NCI-H524 (cell line): ENCODE measurements around the gene INO80.

Experiments used
- DNase-seq, 2 experiments: peaks; one replicate each; lab custom pipeline; 2025; lab: John Stamatoyannopoulos, UW

INO80 gene

DNA sequence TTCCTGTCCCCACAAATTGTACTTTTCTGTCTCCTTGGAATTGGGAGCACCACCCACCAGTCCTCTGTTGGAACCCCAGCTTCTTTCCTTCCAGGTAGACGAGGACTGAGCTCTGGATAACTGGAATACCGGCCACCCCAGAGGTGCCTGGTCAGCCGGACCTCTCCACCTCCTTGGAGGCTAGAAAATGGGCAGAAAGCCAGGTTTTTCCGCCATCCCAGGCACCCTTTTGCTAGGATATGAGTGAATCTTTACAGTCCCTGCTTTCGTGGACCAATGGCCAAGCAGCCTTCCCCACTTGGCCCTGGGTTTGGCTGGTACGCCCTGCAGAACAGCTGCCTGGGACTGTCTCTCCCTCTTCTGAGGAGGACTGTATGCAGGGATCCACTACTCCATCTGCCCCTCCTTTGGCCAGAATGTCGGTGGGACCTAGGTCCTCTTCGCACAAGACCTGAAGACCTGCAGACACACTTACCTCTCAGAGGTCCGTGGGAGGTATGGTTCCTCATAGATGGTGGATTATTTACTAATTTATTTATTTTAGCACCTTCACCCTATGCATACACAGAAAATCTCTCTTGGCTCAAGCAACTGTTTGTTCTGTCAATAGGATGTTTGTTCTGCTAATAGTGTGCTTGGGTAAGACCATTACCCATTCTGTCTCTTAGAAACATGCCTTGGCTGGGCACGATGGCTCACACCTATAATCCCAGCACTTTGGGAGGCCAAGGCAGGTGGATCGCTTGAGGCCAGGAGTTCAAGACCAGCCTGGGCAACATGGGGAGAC is 171.4 kb downstream of the INO80 start:
- no peak for DNase-seq

DNA sequence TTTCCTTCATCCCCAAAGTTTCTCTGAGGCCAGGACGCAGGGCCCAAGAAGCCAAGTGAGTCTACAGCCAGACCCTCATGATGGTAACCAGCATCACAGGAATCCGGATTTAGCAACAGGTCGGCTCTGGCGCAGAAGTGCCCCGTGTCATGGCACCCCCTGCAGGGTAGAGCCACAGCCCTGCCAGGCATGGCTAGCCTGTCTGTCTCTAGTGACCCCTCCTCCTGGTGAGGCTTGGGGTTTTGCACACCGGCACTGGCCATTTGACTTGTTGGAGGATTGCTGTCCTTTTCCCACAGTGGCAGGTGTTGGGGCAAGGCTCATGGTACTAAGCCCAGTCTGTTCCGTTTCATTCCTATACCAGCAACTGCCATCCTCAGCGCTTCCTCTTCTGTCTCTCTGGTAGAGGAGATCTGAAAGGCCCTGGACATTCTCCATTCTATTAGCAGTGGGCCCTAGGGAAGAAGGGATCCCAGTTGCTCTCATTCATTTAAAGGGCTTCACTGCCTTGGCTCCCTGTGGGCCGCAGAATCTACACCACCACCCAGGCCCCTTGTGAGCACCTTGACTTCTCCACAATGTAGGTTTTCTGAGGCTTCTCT is 172.2 kb downstream of the INO80 start:
- DNase-seq, result no peak

DNA sequence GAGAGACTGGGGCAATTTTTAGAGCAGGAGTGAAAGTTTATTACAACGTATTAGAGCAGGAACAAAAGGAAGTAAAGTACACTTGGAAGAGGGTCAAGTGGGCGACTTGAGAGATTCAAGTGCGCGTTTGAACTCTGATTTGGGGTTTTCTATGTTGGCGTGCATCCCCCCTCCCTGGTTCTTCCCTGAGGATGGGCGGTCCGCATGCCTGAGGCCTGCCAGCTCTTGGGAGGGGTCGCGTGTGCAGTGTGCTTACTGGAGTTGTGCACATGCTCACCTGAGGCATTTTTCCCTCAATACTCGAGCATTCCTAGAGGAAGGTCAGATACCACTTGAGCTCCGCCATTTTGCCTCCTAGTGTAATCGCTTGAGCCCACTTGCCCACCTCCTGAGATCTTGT is 173.2 kb downstream of the INO80 start:
- DNase-seq, result no peak

DNA sequence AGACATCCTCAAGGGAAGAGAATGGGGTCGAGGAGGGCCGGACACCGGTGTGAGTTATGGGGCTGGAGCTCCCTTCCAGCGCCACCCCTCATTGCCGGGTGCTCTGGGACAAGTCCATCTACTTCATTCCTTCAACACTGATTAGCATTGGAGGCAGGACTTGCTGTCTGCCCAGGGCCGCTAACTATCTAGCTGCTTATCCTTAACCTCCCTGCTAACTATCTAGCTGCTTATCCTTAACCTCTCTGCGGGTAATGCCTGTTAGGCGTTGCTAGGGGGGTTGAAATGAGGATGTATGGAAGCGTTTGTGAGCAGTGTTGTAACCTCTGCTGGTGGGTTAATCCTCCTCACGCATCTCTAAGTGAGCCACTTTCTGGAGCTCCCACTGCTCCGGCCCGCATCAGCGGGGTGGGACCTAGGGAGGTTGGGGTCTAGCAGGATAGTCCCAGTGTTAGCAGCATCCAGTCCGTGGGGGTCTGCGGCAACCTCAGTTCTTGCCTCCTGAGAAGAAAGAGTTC is 173.7 kb downstream of the INO80 start:
- peak in 1 of 2 experiments; percentile 31 for DNase-seq

DNA sequence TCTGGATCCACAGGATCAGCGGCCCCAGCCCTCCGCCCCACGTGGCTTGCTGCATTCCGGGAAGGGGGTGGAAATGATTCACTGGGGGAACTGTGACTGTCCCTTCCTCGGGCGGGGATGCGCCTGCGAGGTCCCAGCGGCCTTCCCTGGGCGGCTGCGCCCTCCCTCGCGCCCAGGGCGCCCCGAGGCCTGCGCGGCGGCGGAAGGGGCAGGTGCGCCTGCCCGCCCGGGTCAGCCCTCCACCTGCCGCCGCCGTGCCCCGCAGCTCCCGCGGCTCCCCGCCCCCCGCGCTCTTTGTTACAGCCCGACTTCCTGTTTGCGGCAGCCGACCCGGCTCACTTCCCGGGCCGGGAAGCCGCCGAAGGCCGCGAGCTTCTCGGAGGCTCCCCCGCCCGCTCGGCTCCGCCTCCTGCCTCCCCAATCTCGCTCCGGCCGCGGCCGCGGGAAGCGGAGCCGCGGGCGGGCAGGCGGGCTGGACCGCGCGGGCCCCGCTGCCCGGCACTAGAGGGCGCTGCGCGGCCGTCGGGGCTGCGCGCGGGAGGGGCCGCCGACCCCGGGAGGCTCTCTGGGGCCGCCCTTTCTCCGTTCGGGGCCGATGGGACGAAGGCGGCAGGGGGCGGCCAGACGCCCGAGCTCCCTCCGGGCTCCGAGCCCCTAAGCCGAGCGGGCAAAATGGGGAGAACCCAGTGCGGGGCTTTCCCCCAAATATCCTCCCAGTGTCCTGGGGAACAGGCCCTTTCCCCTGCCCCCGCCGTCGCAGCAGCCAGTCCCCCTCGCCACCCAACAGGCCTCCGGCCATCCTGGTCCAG is 174.3 kb downstream of the INO80 start:
- peak; percentile 32 to 68 for DNase-seq

DNA sequence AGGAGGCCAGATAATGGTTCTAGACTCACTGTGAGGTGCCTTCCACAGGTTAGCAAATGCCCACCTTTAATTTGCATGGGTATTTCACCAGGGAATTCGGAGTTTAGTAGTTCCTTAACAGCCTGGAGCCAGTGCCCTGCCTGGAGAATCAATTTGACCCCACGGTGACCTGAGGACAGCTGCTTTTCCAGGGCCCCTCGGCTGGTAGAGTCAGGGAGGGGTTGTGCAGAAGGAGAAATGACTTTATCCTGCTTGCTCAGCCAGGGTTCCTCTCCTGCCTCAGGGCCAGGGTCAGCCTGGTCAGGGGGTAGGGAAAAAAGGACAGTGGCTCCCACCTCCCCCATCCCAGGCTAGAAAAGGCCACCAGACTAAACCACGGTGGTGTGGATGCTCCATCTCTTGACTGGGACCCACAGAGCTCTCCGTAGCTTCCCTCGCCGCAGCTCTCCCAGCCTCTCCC is 175.0 kb downstream of the INO80 start:
- peak in 1 of 2 experiments; percentile 15 for DNase-seq

DNA sequence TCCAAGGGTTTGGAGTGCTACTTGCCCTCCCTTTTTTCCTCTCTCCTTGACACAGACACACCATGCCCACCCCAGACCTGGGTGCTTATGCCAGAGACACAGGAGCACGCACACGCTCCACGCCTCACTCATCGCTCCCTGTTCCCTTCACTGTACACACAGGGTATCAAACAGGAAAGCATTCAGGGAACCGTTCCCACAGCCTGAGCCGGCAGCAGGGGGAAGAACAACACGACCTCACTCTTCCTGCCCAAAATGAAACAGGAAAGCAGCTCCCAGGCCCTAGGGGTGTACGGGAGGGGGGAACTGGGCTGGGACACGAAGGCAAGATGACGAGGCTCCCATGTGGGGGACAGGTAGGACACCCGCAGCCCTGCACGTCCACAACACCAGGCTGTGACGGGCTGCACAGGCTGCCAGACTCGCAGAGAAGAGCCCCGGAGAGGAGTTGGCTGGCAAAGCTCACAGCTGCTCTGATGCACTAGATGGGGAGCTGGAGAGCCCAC is 175.7 kb downstream of the INO80 start:
- DNase-seq, result no peak

DNA sequence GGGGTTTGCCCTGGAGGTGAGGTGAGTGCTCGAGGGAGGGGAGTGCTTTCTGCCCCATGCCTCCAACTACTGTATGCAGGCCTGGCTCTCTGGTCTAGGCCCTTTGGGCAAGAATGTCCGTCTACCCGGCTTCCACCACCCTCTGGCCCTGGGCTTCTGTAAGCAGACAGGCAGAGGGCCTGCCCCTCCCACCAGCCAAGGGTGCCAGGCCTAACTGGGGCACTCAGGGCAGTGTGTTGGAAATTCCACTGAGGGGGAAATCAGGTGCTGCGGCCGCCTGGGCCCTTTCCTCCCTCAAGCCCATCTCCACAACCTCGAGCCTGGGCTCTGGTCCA is 177.6 kb downstream of the INO80 start:
- DNase-seq, result no peak

DNA sequence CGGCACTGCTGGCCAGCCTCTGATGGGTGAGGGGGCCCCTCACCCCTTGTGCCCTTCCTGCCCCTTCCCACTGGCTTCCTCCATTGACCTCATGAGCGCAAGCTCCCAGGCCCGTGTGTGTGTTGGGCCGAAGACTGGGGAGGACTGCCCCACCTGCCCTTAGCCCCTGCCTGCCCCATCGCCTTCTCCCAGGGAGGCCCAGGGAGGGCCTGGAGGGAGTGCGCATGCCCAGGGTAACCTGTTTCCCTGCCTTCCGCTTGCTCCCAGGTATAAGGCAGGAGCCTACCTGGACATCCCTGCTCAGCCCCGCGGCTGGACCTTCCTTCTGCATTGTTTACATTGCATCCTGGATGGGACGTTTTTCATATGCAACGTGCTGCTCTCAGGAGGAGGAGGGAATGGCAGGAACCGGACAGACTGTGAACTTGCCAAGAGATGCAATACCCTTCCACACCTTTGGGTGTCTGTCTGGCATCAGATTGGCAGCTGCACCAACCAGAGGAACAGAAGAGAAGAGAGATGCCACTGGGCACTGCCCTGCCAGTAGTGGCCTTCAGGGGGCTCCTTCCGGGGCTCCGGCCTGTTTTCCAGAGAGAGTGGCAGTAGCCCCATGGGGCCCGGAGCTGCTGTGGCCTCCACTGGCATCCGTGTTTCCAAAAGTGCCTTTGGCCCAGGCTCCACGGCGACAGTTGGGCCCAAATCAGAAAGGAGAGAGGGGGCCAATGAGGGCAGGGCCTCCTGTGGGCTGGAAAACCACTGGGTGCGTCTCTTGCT is 178.1 kb downstream of the INO80 start:
- DNase-seq, result peak; percentile 24 to 57

DNA sequence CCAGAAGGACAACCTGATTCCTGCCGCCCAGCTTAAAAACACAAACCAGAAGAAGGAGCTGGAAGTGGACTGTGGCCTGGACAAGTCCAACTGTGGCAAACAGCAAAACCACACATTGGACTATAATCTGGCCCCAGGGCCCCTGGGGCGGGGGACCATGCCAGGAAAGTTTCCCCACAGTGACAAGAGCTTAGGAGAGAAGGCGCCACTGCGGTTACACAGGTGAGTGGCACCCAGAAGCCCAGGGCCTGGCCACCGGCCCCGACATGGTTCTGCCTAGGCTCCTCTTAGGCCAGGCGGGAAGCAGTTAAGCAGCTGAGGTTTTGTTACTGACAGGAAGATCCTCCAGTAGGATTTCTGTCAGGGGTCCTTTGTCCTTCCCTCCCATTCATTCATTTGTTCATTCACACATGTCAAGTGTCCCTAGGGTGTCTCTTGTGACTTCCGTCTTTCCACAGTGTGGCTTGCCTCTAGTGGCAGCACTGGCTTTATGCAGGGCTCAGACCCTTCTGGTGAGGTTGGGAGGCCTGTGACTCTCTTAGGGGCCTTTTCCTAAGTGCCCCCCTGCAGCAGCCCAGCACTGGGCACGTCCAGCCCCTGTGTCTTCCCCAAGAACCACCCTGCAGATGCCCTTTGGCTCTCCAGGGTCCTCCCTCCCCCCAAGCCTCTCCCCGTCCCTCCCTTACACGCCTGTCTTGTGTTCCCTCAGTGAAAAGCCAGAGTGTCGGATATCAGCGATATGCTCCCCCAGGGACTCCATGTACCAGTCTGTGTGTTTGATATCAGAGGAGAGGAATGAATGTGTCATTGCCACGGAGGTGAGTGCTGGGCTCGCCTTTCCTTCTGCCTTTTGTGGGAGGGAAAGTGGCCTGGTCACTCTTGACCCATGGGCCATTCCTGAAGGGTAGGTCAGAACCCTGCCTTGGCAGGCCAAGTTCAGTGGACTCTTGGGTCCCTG is 179.1 kb downstream of the INO80 start:
- no peak for DNase-seq

DNA sequence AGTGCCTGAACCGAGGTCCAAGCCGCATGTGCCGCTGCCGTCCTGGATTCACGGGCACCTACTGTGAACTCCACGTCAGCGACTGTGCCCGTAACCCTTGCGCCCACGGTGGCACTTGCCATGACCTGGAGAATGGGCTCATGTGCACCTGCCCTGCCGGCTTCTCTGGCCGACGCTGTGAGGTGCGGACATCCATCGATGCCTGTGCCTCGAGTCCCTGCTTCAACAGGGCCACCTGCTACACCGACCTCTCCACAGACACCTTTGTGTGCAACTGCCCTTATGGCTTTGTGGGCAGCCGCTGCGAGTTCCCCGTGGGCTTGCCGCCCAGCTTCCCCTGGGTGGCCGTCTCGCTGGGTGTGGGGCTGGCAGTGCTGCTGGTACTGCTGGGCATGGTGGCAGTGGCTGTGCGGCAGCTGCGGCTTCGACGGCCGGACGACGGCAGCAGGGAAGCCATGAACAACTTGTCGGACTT is 179.8 kb downstream of the INO80 start:
- DNase-seq, result no peak

DNA sequence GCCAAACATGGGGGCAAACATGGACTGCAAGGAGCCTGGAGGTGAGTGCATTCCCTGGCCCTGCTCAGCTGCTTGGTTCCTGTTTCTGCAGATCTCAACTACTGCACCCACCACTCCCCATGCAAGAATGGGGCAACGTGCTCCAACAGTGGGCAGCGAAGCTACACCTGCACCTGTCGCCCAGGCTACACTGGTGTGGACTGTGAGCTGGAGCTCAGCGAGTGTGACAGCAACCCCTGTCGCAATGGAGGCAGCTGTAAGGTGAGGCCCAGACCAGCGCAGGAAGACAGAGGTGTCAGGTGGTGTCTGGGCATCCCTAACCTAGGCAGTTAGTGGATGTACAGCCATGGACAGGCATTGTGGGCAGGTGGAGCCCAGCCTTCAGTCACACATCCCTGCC is 181.6 kb downstream of the INO80 start:
- DNase-seq, result no peak

DNA sequence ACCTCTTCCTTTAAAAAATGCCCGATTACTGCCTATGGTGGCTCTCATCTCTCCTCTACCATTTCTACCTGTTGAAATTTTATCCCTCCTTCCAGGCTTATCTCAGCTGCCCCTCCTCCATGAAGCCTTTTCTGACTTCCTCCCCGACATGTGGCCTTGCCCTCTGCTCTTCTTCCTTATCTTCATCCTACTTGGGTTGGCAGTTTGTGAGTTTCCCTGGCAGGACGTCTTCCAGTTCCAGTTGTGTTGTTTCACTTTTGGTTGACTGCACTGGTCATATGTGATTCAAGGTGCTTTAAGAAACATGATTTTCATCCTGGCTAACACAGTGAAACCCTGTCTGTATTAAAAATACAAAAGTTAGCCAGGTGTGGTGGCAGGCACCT is 182.6 kb downstream of the INO80 start:
- no peak for DNase-seq

DNA sequence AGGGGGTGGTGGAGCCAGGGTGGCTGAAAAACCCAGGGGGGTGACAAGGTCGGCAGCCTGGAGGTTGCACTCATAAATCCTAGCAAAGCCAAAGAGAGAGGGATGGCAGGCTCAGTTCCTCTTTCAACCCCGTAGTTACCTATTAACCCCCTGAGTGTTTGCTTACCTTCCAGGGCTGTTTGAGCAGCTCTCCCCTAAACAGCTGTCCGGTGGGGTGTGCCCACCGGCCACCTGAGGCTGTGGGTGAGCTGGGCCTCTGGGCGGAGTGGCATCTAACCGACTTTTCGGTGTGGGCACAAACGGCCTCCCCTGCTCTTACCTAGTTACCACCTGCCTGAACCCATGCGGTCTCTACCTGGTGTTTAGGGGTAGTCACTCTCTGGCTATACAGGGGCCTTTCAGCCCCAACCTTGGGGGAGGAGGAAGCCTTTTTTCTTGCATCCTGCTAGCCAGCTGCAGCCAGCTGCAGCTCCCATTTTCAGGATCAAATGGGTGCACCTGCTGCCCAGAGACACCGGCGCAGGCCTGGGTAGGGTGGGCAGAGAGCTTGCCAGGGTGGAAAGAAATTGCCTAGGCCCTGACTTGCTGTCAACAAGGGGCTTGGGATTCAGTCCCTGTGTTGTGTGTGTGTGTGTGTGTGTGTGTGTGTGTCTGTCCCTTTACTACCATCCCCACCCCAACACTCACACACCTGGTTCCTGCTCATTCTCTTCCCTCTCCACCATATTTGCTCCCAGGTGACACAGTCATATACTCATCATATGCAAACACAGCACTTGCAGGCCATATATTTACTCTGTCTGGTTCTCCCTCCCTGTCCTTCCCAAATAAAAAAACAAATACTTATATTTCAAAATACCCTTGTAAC is 183.2 kb downstream of the INO80 start:
- no peak for DNase-seq

DNA sequence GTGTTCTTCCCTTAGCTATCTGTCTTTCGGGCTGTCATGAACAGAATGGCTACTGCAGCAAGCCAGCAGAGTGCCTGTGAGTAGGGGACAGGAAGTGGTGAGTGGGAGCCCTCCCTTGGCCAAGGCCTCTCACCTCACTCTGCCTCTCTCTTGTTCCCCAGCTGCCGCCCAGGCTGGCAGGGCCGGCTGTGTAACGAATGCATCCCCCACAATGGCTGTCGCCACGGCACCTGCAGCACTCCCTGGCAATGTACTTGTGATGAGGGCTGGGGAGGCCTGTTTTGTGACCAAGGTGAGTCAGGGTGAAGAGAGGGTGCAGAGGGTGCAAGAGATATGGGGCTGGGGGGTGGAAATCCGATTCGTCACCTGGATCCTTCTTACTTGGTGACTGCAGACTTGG is 183.9 kb downstream of the INO80 start:
- no peak for DNase-seq

DNA sequence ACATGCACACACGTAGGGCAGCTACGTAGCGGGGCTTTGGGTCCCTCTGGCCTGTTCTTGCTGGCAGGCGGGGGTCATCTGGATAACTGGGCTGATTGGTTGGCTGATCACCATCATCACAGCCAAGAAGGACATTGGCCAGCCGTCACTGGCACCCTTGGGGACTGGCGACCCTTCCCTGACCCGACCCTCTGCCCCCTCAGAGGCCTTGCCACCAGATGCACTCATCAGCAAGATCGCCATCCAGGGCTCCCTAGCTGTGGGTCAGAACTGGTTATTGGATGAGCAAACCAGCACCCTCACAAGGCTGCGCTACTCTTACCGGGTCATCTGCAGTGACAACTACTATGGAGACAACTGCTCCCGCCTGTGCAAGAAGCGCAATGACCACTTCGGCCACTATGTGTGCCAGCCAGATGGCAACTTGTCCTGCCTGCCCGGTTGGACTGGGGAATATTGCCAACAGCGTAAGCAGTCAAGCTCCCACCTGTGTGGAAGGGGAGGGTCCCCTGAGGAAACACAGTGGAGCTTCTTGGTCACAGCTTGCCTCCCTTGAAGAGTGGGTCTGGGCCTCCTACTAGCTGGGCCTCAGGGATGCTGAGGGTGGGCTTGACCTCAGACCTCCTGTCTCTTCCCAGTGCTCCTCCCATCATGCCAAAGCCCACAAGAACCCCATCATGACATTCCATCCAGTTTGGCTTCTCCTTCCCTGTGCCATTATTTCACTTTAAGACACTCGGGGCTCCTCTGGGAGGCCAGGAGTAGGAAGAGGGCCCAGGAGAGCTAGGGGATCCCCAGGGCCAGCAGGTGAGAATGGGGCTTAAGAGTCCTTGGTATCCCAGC is 184.6 kb downstream of the INO80 start:
- no peak for DNase-seq

DNA sequence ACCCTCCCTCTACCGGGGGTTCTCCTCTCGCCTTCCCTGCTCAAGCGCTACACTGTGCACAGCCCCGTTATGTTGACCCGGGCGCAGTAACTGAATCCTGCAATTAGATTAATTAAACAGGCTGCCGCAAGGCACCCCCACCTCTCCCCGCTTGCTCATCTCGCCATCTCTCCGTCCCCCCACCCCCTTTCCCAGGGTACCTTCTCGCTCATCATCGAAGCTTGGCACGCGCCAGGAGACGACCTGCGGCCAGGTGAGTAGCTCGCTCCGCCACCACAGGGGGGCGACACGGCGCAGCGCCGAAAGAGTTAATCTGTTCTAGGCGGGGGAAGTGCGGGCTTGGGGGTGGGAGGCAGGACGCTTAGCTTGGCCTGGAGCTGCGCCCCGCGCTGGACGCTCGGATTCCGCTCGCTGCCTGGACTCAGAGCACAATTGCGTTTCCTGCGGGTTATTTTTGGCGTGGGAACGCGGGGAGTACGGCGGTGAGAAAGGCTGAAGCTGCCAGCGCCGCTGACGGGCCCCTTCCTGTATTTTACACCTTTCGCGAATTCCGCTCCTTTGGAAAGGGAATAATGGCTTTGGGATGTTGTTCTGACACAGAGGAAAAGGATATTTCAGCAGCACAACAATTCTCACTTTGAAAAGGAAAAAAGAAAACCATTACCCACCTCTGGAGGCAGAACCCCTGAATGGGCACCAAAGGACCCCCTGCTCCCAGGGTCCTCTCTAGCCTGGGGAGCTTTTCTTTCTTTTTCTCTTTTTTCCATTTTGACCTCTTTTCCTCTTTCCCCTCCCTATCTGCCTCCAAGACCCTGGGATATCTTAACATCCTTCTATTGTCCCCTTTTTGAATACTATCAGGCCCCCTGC is 185.4 kb downstream of the INO80 start:
- DNase-seq, result peak; percentile 48 to 58
